Neural progenitor cell (in vitro differentiated cells): ENCODE data around the gene PARD3B. TPM values are rescaled to one million over a fixed set of nuclear protein-coding genes. Genes with fewer than 3 reads are reported as not detected.
A peak's percentile ranks its signal among the peaks of the same experiment; 100 is the strongest.

ENCODE experiments used
- DNase-seq: peaks from one replicate; pipeline ENCODE4 v3.0.0-alpha.2; 2016; ENCODE audit warnings: low spot score
- H2AFZ ChIP-seq: fragments of 200-600 bp; sonication (generic); replicated peaks from 2 replicates; pipeline ENCODE4 v1.6.1; 2016; ENCODE audit warnings: antibody characterized with exemption
- H3F3A ChIP-seq: fragments of 200-600 bp; sonication (generic); 2 replicates; pipeline ENCODE4 v1.6.1; 2016; ENCODE audit warnings: antibody characterized with exemption, low read depth
- H3K27ac ChIP-seq: fragments of 200-600 bp; sonication (generic); 2 replicates; pipeline ENCODE4 v1.5.1; 2016; ENCODE audit warnings: mild to moderate bottlenecking
- H3K27me3 ChIP-seq: fragments of 200-600 bp; sonication (generic); 2 replicates; pipeline ENCODE4 v1.6.1; 2016; ENCODE audit warnings: mild to moderate bottlenecking, moderate library complexity
- H3K36me3 ChIP-seq: fragments of 200-600 bp; sonication (generic); 2 replicates; pipeline ENCODE4 v1.5.1; 2016
- H3K4me1 ChIP-seq: fragments of 200-600 bp; sonication (generic); 2 replicates; pipeline ENCODE4 v1.6.1; 2016; ENCODE audit warnings: mixed run types
- H3K4me2 ChIP-seq: fragments of 200-600 bp; sonication (generic); 2 replicates; pipeline ENCODE4 v1.6.1; 2016
- H3K4me3 ChIP-seq: fragments of 200-600 bp; sonication (generic); 2 replicates; pipeline ENCODE4 v1.5.1; 2016
- H3K79me2 ChIP-seq: fragments of 200-600 bp; sonication (generic); 2 replicates; pipeline ENCODE4 v1.6.1; 2016; ENCODE audit warnings: low read depth
- H3K9ac ChIP-seq: fragments of 200-600 bp; sonication (generic); 2 replicates; pipeline ENCODE4 v1.6.1; 2016
- H3K9me3 ChIP-seq: fragments of 200-600 bp; sonication (generic); 2 replicates; pipeline ENCODE4 v1.5.1; 2016; ENCODE audit warnings: low read depth
- H4K20me1 ChIP-seq: fragments of 200-600 bp; sonication (generic); 2 replicates; pipeline ENCODE4 v1.6.1; 2016; ENCODE audit warnings: low read depth
- H3K27ac Mint-ChIP-seq: 3 replicates; pipeline ENCODE4 v1.8.0; 2021; ENCODE audit warnings: mixed read lengths
- H3K27me3 Mint-ChIP-seq: 2 replicates; pipeline ENCODE4 v1.8.0; 2022; ENCODE audit warnings: low read depth, mild to moderate bottlenecking, inconsistent platforms, moderate library complexity, mixed read lengths; ENCODE audit not compliant: insufficient read depth
- H3K36me3 Mint-ChIP-seq: 3 replicates; pipeline ENCODE4 v1.8.0; 2021; ENCODE audit warnings: mixed read lengths
- H3K4me1 Mint-ChIP-seq: 3 replicates; pipeline ENCODE4 v1.8.0; 2021; ENCODE audit warnings: mixed read lengths
- H3K4me3 Mint-ChIP-seq: 3 replicates; pipeline ENCODE4 v1.8.0; 2021; ENCODE audit warnings: mild to moderate bottlenecking, moderate library complexity, mixed read lengths
- H3K9me3 Mint-ChIP-seq: 3 replicates; pipeline ENCODE4 v1.8.0; 2020; ENCODE audit warnings: mixed read lengths
- CTCF ChIP-seq: fragments of 200-600 bp; sonication (generic); IDR thresholded peaks from 2 replicates; pipeline ENCODE4 v1.5.1; 2017; ENCODE audit warnings: antibody characterized with exemption, mild to moderate bottlenecking
- EZH2 ChIP-seq: fragments of 200-600 bp; sonication (generic); IDR thresholded peaks from 2 replicates; pipeline ENCODE4 v1.6.1; 2017; ENCODE audit warnings: antibody characterized with exemption, mild to moderate bottlenecking, moderate library complexity
- EZH2phosphoT487 ChIP-seq: fragments of 200-600 bp; sonication (generic); IDR thresholded peaks from 2 replicates; pipeline ENCODE4 v1.6.1; 2017; ENCODE audit warnings: antibody characterized with exemption
- total RNA-seq: library from RNA; depleted of rRNA; stranded (reverse); fragments of >200 nt; gene quantifications from 2 replicates; pipeline ENCODE4 v1.2.3, GENCODE V29; 2015; ENCODE audit warnings: low replicate concordance

PARD3B gene
- total RNA-seq, 1 donor from 2014 or later, result 8.4 TPM

- TF ChIP-seq EZH2 (no peak), CTCF (no peak), EZH2phosphoT487 (no peak)
- Mint-ChIP-seq H3K36me3 (peaks cover 15% of the 10 kb centered on the region), H3K9me3 (peaks cover 14% of the 10 kb centered on the region), H3K27me3 (peaks cover 7% of the 10 kb centered on the region), H3K4me3 (no peak overlapping the region), H3K4me1 (peaks cover 8% of the 10 kb centered on the region), H3K27ac (no peak overlapping the region)
- Histone ChIP-seq H3K36me3 (no peaks in the 10 kb centered on the region), H3F3A (no peaks in the 10 kb centered on the region), H3K79me2 (no peaks in the 10 kb centered on the region), H3K4me2 (no peak overlapping the region), H3K27me3 (no peaks in the 10 kb centered on the region), H3K9ac (no peak overlapping the region), H3K4me1 (peaks cover 5% of the 10 kb centered on the region), H3K4me3 (no peak overlapping the region), H2AFZ (no peak overlapping the region), H3K27ac (no peak overlapping the region), H3K9me3 (no peaks in the 10 kb centered on the region), H4K20me1 (no peaks in the 10 kb centered on the region)
- DNase-seq, result no peak
These were observed 960.1 kb downstream of the PARD3B start for GRCh38 chr2:205505371-205505770.

- no peaks in the 10 kb centered on the region for H3K9me3 ChIP-seq
- no peaks in the 10 kb centered on the region for H3K36me3 ChIP-seq
- DNase-seq, result no peak
- no peak overlapping the region for H3K9ac ChIP-seq
- H3K79me2 ChIP-seq, result no peaks in the 10 kb centered on the region
- H3K4me1 Mint-ChIP-seq, result peaks cover 22% of the 10 kb centered on the region
- no peak overlapping the region for H3K27ac Mint-ChIP-seq
- peaks cover 19% of the 10 kb centered on the region for H3K4me1 ChIP-seq
- no peak overlapping the region for H3K4me3 Mint-ChIP-seq
- peaks cover 10% of the 10 kb centered on the region for H3K9me3 Mint-ChIP-seq
- H3K27me3 ChIP-seq, result no peaks in the 10 kb centered on the region
- peaks cover 5% of the 10 kb centered on the region for H3K27me3 Mint-ChIP-seq
- peaks cover 3% of the 10 kb centered on the region for H3F3A ChIP-seq
- H4K20me1 ChIP-seq, result no peaks in the 10 kb centered on the region
- H2AFZ ChIP-seq, result no peak overlapping the region
- H3K36me3 Mint-ChIP-seq, result peaks cover 5% of the 10 kb centered on the region
- no peak overlapping the region for H3K27ac ChIP-seq
- TF ChIP-seq EZH2phosphoT487, result no peak
- TF ChIP-seq EZH2, result no peak
- TF ChIP-seq CTCF, result no peak
- H3K4me3 ChIP-seq, result no peak overlapping the region
- no peak overlapping the region for H3K4me2 ChIP-seq
These were observed 964.4 kb downstream of the PARD3B start for GRCh38 chr2:205509655-205510054.

- Histone ChIP-seq H3K9me3 (no peaks in the 10 kb centered on the region), H3K4me3 (no peak overlapping the region), H3K4me1 (peaks cover 19% of the 10 kb centered on the region), H3K9ac (no peak overlapping the region), H3K36me3 (no peaks in the 10 kb centered on the region), H3F3A (peaks cover 3% of the 10 kb centered on the region), H3K27ac (no peak overlapping the region), H3K4me2 (no peak overlapping the region), H3K79me2 (no peaks in the 10 kb centered on the region), H2AFZ (no peak overlapping the region), H4K20me1 (no peaks in the 10 kb centered on the region), H3K27me3 (no peaks in the 10 kb centered on the region)
- H3K4me1 Mint-ChIP-seq, result peaks cover 22% of the 10 kb centered on the region
- H3K27ac Mint-ChIP-seq, result no peak overlapping the region
- peak; percentile 16 for DNase-seq
- H3K9me3 Mint-ChIP-seq, result peaks cover 10% of the 10 kb centered on the region
- TF ChIP-seq EZH2phosphoT487 (no peak), CTCF (no peak), EZH2 (no peak)
- H3K27me3 Mint-ChIP-seq, result peaks cover 5% of the 10 kb centered on the region
- H3K36me3 Mint-ChIP-seq, result peaks cover 5% of the 10 kb centered on the region
- no peak overlapping the region for H3K4me3 Mint-ChIP-seq
These were observed 965.1 kb downstream of the PARD3B start for GRCh38 chr2:205510345-205510744.

GRCh38 chr2:205511221-205511620 is 965.9 kb downstream of the PARD3B start:
- Histone ChIP-seq H3K4me3 (no peak overlapping the region), H3K4me1 (peaks cover 19% of the 10 kb centered on the region), H2AFZ (no peak overlapping the region), H4K20me1 (no peaks in the 10 kb centered on the region), H3F3A (peaks cover 3% of the 10 kb centered on the region), H3K9me3 (no peaks in the 10 kb centered on the region), H3K79me2 (no peaks in the 10 kb centered on the region), H3K36me3 (no peaks in the 10 kb centered on the region), H3K27me3 (no peaks in the 10 kb centered on the region), H3K4me2 (no peak overlapping the region), H3K27ac (no peak overlapping the region), H3K9ac (no peak overlapping the region)
- no peak overlapping the region for H3K4me3 Mint-ChIP-seq
- peaks cover 10% of the 10 kb centered on the region for H3K9me3 Mint-ChIP-seq
- TF ChIP-seq EZH2phosphoT487 (no peak), EZH2 (no peak), CTCF (no peak)
- no peak for DNase-seq
- peaks cover 5% of the 10 kb centered on the region for H3K27me3 Mint-ChIP-seq
- H3K4me1 Mint-ChIP-seq, result peaks cover 22% of the 10 kb centered on the region
- H3K27ac Mint-ChIP-seq, result no peak overlapping the region
- peaks cover 5% of the 10 kb centered on the region for H3K36me3 Mint-ChIP-seq
